ENCODE measurements around the gene GRIA1. TPM values are rescaled to one million over a fixed set of nuclear protein-coding genes. Genes with fewer than 3 reads are reported as not detected.
A peak's percentile ranks its signal among the peaks of the same experiment; 100 is the strongest.

The GRIA1 gene
- total RNA-seq, 1 donor from 2014 or later: not detected

DNA sequence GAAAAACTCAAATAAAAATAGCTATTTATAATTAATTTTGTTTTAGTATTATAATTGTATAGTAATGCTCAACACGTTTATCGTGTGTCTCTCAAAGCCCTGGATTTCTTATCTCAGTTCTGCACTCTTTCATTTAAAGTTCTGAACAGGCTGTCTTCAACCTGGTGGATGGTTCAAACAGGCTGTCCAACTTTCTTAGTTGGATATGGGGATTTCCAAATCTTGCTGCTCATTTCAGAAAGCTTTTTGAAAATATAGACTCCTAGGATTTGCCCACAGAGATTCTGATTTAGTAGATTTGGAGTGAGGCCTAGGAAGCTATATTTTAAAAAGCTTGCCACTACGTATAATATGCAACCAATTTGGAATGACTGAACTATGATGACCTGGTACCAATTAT lies 120.3 kb downstream of the GRIA1 start:
- no peak for DNase-seq (ENCODE audit: low spot score)

DNA sequence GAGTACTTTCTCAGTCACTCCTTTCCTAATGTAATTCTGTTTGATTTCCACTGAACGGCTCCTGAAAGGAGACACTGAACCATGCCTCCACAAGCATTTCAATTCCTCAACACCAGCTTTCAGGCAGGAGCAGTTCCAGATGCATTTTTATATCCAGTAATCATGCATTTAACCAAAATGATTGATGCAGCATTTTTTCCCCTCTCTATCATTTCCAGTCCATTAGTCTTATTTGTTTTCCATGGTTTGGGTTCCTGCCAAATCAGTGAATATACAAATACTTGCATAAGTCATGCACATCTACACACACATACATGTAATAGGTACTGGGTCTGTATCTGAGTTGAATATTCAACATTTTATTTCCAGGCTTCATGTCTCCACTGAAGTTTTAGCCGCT lies 122.7 kb downstream of the GRIA1 start:
- DNase-seq (ENCODE audit: low spot score): no peak

DNA sequence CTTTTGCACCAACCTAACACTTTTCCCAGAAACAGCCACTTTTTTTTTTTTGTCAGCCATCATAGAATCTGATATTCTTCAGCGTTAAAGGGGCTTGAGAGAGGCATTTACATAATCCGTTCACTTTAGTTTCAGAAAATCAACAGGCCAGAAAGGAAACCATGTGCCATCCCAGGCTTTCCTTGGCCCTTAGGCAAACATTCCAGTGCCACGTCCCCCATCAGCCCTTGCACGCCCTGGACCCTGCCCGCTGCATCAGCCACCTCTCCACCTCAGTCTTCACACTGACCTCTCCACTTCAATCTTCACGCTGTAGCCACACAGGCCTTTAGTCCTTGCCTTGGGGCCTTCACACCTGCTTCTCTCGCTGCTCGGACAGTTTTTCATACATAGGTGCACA lies 123.2 kb downstream of the GRIA1 start:
- DNase-seq (ENCODE audit: low spot score): no peak

DNA sequence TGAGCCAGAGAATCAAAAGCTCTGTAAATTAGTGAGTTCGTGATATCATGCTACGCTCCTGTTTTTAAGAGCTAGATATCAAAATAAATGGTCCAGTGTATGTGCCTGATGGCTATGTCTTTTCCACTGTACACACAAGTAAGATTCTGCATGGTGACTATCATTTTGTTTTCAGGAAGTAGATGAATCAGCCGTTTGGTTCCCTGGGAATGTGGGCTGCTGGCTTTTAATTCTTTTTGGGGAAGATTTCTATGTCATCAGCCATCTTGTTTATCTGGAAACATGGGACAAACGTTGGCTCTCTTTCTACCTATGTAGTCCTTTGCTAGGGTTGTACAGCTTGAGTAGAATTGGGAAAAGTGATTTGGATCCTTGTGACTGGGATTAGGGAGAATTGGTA lies 126.7 kb downstream of the GRIA1 start:
- DNase-seq (ENCODE audit: low spot score): no peak

DNA sequence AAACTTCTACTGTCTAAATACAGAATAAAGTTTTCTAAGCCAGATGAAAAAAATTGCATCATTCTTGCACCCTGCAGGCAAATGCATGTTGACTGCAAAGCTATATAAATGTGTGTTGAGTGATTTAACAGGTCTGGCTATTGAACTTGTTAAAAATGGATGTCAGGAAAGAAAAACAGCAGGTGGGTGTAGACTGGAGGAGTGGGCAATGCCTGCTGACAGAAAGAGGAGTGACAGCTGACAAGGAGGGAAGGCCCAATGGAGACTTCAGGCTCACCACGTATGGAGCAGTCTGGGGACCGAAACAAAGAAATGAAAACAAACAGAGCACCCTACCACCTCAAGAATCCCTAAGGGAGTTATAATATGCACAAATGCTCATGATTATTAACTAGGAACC lies 127.8 kb downstream of the GRIA1 start:
- DNase-seq (ENCODE audit: low spot score): no peak

DNA sequence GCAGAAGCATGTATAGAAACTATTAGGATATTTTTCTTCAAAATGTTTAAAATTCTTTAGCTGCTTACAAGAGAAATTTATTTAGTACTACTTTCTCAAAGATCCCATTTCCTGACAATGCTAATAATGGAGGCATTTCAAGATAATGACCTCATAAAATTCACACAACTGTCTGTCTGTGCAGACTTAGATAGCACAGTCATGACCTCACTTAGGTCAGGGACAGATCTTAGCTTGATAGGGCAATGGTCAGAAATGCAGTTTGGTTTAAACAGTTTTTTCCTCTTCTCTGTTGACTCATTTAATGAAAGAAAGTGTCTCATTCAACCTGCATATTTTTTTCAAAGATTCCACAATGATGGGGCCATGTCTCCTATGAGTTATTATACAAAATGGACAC lies 128.4 kb downstream of the GRIA1 start:
- no peak for DNase-seq (ENCODE audit: low spot score)

DNA sequence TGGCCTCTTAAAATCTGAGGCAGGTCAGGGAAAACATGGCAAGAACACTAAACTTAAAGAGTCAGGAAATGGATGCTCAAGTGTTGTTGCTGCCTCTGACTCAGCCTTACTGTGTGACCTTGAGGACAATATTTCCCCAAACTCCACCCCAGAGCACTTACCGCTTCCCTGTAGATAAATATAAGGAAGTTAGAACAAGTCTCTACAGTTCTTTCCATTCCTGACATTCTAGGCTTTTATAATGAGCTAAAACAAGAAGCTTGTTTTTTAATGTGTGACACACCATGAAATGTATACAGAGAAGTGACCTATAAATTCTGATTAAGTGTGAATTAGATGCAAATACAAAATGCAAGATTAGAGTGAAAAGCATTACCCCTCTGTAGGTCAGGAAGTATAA lies 129.3 kb downstream of the GRIA1 start:
- DNase-seq (ENCODE audit: low spot score): no peak

DNA sequence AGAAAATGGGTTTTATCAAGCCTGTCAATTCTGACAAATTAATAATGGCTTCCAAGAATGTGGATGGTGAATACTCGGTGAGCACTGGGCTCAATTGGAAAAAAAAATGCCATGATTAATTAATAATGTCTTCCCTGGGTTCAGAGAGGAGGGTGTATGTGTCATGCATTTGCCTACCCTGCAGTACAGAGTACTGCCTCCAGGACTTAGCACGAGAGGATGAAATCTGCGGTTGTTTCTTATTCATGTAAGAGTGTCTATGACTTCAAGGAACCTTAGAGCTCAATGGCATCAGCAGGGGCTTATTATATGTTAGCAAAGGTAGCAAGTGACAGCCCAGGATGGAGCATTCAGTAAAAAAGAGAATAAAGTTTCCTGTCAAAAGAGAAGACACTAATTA lies 132.7 kb downstream of the GRIA1 start:
- no peak for DNase-seq (ENCODE audit: low spot score)

DNA sequence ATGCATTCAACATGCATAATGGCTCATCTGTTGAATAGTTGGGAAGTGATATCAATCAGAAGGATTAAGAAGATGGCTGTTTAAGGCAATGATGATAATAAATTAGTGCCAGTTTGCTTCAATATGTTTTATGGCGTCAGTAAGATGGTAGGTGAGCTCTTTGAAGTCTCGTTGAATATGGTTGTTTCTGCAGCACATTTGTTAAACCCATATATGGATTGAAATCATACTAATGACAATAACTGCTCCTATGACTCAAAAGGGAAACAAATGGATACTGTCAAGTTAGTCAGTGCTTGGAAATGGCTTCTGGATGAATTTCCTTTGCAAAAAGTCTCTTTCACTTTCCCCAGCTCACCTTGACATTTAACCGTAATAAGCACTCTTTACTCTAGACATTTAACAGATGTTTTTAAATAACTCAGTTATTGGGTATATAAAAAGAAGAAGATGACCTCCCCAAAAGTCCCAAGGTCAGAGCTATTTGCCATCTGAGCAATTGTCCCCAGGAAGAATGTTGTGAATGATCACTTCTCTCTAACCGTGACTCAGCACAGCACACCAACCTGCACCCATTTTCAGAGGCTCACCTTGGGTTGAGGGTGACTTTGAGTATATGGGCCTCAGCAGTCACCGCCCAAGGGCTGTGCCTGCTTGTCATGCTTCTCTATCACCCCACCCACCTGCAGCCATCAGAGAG lies 133.4 kb downstream of the GRIA1 start:
- no peak for DNase-seq (ENCODE audit: low spot score)

DNA sequence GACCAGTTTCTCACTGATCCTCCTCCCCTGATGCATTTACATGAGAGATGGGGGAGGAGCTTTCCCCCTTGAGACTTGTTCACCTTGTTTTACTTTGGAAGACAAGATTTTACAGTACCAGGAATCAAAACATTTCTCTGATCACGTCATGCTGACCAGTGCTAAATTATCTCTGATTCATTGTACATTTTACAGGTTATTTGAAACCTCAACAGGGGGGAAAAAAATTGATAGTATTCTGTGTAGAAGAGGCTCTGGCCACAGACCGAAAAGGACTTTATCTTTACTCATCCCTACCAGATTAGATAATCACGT lies 133.9 kb downstream of the GRIA1 start:
- no peak for DNase-seq (ENCODE audit: low spot score)

DNA sequence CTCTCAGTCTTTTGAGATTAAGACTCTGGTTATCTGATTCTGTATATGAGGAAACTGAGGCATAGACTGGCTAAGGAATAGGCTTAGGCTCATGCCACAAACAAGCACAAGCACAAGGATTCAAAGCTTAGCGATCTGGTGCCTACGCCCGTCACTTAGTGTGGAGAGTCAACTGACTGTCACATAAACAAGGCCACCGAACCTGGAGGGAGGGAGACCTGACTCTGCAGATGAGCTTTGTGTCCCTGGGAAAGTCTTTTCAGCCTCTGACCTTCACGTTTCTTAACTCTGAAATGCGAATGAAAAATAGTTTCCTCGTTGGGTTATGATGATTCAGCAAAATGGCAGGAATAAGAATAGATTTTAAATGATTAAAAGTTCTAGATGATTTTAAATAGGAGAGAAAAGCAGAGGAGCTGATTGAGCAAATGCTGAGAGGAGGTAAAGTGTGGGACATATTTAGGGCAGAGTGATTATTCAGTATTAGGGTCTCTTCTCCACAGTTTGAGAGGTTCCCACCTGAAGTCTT lies 135.4 kb downstream of the GRIA1 start:
- DNase-seq (ENCODE audit: low spot score): no peak

DNA sequence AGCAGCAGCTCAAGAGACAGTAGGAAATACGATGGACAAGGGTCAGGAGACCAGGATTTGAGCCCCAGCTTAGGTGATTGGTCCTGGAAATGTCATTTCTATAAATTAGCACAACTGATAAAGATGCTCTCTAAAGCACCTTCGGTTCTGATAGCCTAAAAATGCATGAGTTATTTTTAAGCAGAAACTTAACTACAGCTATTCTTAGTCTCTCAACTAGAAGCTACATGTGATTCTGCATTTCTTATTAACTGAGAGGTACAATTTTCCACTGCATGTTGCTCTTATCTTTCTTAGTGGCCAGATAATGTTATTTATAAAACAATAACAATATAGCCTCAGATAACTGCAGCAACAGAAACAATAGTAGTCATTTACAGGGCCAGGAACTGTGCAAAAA lies 136.4 kb downstream of the GRIA1 start:
- no peak for DNase-seq (ENCODE audit: low spot score)

DNA sequence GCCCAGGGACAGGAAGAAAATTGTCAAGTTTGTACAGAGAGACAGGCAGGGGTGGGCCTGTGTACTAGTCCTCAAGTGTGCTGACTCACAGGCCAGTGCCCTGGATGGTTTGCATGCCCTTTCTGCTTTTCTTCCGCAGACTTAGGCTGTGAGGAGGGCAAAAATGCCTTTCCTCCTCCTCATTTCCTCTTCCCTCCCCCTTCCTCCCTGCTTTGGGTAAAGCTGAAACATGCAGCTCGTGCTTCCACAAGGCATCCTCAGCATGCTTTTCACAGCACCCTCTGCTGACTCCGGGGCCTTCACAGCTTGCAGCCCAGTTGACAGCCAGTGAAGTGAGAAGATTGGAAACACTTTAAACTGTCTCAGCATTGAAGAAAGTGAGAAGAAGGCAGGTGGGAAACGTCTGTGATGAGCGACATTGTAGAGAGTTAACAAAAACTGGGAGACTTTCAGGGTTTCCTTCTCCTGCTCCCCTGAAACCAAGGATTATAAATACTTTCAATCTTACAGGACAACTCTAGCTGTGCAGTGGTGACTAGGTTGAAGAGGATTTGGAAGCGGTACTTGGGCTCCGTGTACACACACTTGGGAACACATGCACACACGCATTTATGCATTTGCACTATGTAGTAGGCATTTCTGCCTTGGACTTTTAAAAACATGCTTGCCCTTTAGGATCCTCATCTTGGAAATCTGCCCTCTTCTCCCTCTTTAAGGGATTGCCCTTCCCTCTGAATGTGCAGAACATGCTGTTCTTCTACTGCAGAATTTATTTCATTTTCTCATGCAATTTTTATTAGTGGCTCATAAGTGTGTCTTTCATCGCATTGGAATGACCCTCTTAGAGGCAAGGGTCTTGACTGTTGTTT lies 138.8 kb downstream of the GRIA1 start:
- peak; percentile 42 for DNase-seq (ENCODE audit: low spot score)

DNA sequence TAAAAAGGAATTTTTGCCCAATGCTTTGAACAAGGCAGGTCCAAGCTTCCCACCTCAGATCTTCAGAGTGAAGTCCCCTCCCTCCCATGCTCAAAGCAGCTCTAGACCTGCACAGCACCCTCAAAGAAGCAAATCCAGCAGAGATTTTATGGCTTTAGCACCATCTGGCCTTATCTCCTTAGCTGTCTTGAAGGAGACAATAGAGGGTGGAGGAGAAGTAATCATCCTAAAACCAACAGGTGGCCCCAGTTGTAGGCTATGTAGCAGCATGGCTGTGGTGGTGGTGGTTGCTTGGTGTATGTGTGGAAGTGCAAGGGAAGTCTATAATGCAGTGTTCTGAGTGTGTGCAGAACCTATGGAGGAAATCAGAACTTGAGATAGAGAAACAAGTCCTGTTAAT lies 140.1 kb downstream of the GRIA1 start:
- no peak for DNase-seq (ENCODE audit: low spot score)

DNA sequence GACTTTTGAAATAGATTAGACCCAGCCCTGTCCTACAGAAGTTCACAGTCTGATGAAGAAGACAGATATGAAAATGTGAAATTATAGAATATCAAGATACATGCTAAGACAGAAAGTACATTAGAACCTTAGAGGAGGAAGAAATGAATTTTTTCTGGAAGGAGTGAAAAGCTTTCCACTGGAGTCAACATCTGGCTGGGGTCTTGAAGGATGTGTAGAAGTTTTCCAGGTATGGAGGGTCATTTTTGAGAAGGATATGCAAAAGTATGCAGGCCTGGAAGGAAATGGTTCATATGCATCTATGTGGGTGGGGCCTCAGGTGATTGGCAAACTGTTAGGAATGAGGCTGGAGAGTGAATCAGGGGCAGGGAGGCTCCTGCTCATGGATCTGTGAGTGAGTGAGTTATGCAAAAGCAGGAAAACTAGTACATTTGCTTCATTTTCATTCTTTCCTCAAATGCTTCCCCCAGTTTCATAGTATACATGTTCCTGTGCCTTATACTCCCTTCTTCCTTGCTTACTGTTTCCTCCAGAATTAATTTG lies 142.3 kb downstream of the GRIA1 start:
- no peak for DNase-seq (ENCODE audit: low spot score)

DNA sequence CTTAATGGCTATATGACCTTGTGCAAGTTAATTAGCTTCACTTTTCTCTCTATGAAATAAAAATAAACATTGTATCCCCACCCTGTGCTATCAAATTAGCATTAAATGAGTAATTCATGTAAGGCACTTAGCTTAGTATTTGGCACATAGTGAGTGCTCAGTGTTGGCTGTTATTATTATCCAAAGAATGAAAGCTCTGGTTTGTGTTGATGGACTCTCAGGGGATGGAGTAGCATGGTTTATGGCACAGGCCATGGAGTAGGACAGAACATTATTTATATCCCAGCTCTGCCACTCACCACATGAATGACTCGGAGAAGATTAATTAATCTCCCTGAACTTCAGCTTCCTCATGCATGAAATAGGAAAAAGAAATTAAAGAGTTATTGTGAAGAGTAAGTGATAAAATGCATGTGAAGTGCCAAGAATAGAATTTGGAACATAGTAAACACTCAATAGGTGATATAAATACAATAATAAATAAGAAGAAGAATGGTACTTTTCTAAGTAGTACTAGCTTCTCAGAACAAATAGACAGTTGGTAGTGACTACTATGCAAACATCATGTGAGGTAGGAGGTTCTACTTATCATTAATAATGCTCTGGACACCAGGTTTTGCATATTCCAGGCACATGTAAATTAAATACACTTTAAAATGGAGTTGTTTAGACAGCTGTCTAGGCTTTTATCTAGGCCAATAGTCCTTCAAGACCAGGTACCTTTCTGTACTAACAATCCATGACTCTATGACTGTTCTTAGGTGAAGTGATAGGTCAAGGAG lies 146.4 kb downstream of the GRIA1 start:
- DNase-seq (ENCODE audit: low spot score): no peak

DNA sequence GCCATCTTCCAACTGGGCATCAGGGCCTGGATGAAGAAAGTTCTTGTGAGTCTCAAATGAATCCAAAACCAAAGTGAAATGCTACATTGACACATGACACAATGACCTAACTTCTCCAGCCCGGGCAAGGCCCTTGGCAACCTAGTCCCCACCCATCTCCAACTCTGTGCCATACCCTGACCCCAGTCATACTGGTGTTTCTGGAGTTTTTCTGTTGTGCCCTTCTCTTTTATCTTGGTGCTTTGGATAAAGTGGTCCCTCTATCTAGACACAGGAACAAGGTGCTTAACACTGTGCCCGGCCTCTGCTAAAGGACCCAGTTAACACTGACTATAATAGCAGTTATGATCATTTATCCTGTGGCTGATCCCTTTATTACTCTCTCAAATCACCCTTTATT lies 149.8 kb downstream of the GRIA1 start:
- DNase-seq (ENCODE audit: low spot score): no peak

DNA sequence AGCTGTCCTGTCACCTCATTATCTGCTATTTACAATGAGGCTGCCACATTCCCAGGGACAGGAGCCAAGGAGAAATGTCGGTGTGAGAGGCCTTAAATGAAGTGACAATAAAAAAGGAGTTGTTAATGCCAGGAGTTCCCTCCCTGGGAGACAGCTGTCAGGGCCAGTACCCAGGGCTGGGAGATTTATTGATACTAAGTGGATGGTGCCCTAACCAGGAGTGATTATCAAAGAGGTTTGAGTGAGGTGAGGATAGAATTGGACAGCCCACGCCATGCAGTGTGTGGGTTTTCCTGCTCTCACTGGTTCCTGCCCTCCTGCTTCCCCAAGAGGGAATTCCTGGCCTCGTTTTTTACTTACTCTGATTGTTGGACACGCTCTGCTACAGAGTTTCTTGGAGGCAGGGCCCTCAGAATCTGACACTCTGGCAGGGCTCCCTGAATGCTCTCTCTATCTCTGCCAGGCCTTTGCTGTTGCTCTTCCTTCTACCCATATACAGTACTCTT lies 150.8 kb downstream of the GRIA1 start:
- no peak for DNase-seq (ENCODE audit: low spot score)

DNA sequence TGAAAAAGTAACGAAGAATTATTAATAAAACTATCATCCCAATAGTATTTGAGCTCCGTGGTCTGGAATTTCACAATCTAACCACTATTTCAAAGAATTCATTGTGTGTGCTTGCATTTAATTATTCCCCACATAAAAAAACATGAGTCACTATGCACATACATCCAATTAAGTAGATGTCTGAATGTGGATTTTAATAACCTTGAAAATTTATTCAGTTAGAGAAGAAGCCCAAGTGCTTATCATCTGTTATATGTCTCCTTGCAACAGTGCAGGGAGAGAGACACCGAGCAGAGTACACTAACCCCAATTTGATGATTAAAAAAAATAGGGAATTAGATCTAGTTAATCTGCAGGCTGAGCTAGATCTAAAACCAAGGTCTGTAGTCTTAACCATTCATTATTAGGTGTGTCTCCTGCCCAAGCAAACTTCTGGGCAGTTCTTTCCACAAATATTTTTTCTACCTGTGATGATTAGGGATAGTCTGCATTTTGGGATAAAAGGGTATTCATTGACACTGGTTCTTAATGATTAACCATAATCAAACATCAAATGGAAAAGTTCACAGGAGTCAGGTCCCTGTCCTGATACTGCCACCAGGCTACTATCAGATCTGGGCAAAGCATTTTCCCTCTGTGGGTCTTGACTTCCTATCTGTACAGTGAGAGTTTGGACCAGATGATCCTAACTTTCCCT lies 164.2 kb downstream of the GRIA1 start:
- DNase-seq (ENCODE audit: low spot score): no peak

DNA sequence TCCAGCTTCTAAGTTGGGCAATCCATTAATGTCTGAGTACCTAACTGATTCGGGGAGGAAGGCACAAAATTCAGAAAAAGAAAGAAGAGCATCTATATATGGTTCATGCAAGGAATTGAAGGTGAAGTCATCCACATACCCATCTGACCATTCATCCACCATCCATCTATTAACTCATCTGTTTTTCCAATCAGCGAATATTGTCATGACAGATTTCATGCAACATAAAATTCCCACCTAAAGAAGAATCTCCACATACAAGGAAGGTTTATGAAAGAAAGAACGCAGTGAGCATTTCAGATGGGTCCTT lies 164.7 kb downstream of the GRIA1 start:
- no peak for DNase-seq (ENCODE audit: low spot score)

DNA sequence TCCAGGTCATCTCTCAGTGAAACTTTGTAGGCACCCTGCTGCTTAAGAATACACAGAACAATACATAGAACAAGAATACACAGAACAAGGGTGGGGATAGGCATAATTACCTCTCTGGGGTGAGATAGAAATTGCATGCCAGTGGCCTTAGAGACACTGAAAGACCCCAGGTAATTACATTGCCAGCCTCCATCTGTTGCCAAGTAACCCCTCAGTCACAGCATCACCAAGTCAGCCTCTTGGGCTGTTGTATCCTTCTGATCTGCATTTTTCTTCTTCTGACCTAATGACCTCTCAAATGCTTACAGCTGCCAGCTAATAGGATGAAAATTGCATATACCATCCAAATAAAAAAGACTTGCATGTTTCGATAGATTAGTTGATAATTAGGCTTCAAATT lies 167.7 kb downstream of the GRIA1 start:
- DNase-seq (ENCODE audit: low spot score): no peak

DNA sequence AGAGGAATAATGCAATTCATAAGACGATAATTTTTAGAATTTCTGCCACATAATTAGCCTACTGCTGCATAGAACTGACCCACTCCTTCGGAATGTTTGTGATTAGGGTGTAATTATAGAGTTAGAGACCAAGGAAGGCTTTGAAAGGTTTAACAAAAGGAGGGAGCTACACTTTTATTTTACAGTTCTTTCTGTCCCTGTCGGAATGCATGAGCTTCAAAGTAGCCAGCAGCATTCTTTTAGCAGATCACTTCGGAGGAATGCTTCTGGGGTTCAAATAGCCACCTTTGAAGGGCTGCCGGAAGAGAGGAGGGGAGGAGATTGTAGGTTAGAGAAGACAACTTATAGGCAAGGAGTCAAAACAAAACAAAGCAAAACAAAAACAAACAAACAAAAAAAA lies 168.1 kb downstream of the GRIA1 start:
- no peak for DNase-seq (ENCODE audit: low spot score)

Measured in ureter (tissue), 1 donor.